HG02943 (cell line): ENCODE measurements around the gene ABLIM1.

Experiments used
- ATAC-seq: cut with Tn5 transposase; IDR thresholded peaks from one replicate; pipeline ENCODE4 v1.9.1; 2021; ENCODE audit warnings: mild to moderate bottlenecking, low read depth, moderate library complexity; ENCODE audit not compliant: unreplicated experiment

Gene ABLIM1

DNA sequence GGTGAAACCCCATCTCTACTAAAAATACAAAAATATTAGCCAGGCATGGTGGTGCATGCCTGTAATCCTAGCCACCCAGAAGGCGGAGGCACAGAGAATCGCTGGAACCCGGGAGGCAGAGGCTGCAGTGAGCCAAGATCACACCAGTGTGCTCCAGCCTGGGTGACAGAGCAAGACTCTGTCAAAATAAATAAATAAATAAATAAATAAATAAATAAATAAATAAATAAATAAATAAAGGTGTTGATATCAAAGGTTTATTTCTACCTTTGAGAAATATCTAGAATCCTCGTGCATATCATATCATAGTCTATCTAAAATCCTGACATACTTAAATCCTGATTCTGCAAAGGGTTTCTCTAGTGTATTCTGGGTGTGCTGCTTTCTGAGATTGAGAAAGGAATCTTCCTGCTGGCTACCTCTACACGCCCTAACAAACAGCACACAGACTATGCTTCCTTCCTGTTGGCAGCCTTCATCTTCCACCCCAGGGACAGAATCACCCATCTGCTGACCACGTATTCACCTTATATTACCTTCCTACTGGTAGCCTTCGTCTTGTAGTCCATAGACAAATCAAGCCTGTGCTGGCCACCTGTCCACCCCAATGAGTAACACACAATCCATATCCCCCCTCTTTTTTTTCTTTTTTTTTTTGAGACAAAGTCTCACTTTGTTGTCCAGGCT, 8.7 kb downstream of the ABLIM1 start:
- no peak for ATAC-seq

DNA sequence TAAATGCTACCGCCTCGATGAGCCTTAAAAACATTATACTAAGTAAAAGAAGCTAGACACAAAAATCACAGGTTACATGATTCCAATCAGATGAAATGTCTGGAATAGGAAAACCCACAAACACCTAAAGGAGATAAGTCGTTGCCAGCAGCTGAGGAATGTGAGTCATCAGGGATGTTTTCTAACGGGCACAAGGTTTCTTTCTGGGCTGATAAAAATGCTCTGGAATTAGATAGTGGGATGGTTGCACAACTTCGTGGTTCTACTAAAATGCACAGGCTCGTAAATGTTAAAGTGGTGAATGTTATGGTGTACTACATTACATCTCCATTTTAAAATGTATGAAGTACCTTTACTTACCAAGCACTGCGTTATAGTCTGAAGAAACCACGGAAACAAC, 9.7 kb downstream of the ABLIM1 start:
- ATAC-seq, result no peak

DNA sequence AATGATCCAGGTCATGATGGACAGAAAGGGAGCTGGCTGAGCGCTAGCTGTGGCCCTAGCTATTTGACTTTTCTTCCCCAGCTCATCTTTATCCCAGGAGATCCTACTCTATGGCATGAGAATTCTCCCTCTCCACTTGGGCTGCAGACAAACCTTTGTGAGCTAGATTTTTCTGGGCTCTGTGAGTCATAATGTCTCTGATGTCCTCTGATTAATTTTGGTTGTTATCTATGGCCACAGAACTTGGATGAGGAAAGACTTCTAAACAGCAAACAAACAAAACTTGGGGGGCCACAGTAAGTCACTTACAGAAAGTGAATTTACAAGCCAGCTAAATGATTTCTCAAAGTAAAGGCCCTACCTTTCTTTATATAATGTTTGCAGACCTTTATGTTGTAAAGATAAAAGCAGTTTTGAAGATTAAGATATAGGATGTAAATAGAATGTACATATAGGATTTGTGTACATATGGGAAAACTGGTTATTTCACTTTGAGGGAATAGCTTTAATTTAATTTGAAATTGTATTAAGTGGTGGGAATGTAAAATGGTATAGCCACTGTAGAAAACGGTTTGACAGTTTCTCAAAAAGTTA, 10.4 kb downstream of the ABLIM1 start:
- ATAC-seq, result no peak

- no peak for ATAC-seq
These were observed 11.6 kb downstream of the ABLIM1 start for GRCh38 chr10:114646426-114646825.

DNA sequence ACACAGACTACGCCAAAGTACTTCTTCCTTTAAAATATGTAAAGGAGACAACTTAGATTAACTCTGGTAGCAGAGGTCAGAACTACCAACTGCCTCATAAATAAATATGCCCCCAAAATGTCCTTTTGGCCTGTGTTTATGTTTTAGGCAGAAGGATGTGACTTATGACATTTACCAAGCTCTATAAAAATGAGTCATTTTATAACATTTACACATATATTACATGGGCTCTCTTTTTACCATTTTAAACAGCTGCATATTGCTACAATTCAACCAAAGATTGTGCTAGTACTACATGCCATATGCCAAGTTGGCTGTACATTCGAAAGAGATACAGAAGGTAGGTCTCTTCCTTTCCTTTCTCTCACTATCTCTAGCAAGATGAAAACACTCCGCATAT, 12.4 kb downstream of the ABLIM1 start:
- no peak for ATAC-seq

- ATAC-seq, result no peak
These were observed 14.9 kb downstream of the ABLIM1 start for GRCh38 chr10:114643158-114643557.

- no peak for ATAC-seq
These were observed 15.3 kb downstream of the ABLIM1 start for GRCh38 chr10:114642729-114643128.

DNA sequence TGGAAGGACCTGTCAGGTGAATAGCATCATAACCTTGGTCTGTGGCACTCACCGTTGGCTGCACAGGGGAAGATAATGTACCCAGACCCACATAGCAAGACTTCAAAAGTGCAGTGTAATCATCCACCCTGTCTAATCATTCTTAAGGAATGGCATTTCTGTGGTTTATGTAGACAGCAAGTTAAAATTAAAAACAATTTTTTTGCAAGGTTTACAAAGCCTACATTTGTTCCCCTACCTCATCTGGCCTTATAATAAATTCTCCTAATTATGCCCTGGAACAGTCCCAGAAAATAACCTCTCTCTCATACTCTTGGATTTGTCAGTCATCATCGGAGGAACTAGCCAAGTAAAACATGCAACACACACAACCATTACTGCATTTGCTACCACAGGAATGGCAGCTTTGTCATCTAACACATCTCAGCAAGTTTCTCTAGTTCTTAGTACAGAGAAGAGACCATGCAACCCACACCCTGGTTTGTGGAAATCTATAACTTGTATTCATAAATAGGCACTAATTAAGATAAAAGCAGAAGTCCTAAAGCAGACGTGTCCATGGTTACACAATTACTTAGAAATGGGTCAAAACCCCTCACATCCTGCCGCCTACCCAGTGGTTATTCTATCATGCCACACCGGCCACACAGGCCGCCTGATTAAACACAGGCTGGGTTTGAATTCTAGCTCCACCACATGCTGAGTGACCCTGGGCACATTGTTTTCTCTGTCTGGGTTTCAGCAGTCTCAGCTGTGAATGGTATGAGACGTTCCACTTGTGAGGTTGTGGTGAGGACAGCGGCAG, 19.1 kb downstream of the ABLIM1 start:
- no peak for ATAC-seq

DNA sequence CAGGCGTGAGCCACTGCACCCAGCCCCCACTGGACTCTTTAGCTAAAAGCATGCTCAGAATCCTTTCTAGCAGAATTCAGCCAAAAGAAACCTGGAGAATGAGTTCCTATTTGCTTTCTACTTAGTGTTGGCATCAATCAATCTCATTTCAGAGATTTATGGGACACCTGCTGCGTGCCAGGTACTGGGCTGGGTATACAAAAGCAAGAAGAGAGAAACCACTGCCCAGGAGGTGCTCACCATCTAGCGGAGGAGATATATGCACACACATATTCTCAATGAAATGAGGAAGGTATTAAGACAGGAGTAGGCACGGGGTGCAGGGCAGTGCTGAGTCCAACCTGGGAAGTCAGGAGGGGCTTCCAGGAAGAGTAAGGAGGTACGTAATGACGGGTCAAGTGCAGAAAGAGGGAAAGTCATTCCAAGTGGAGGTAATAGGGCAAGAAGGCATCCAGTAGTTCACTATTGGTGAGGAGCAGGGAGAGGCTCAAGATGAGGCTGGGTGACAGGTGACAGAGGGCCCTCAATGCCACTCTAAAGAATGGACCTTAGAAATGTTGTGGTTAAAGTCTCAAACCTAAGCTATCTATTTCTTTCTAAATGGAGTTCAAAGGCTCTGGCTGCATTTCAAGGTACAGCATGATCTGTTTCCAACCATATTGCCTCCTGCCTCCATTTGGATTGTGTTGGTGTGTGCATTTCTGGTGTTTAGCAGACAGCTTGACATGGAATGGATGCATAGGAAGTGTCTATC, 22.1 kb downstream of the ABLIM1 start:
- no peak for ATAC-seq

DNA sequence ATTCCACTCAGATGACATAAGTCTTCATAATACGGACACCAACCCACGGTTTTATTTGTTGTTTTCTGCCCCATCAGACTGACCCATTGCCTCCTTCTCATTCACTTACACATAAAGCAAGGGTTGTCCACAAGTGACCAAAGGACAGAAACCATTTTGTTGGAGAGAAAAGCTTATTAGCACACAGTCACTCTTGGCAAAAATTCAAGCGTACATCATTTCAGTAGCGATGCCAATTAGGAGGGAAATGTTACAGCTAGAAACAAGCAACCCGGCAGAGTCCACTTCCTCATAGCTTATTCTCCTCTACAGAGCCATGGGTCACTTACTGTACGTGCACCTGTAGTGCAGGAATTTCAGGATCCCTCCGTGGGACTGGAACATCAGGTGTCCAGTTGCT, 23.0 kb downstream of the ABLIM1 start:
- no peak for ATAC-seq

GRCh38 chr10:114634609-114634979, 23.5 kb downstream of the ABLIM1 start:
- ATAC-seq, result no peak

- no peak for ATAC-seq
These were observed 25.0 kb downstream of the ABLIM1 start for GRCh38 chr10:114632869-114633715.

DNA sequence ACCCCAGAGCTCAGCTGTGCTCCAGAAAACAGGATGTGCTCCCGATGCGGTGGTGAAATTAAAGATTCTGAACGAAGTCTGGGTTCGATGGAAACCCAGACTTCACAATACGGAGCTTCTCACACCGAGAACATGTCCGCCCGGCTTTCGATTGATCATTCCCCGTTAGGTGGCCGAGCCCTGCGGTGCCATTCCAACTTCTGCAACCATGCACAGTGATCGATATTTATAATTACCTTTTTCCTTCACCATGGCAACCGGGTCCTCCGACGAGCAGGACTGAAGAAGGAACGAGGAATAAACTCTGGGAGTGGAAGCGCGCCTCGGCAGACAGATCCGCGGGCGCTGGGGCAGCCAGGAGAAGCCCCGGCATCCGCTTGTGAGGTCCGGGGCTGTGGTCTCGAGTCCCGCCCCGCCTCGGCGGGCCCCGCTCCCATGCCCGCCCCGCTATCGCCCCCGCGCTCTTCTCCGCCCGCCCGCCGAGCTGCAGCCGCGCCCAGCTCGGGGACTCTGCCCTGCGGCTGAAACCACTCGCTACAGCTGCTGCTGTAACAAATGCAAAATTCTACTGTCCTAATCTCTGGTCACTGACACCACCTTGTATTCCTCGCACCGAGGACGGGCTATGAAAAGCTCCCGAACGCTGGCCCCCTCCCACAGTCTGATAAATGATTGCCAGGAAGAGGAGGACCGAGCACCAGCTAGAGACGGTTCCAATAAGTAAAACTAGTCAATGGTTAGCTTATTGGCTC, 26.2 kb downstream of the ABLIM1 start:
- ATAC-seq, result peak; percentile 68

DNA sequence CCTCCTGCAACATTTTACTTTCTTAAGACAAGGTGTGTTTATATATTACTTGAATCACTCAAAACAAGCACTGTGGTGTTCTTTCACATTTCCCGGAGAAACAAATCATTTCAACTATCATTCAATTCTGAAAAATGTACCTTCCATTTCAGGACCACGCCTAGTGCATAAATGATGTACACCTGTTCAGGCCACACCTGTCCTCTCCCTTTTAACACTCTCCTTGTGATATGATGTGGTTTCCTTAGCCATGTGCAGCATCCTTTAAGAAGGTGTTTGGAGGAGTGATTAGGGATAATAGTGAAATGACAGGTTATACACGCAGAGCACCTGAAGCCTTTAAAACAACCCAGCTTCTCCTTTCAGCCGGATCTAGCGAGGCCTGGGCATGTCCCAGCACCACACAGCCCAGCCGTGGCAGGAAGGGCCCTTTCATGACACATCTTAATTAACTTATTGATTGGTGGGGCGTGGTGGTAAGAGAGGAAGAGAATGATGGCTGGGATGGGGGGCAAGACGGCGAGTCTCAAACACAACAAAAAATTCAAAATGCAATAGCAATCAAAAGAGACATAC, 26.9 kb downstream of the ABLIM1 start:
- no peak for ATAC-seq

GRCh38 chr10:114629824-114630730, 28.0 kb downstream of the ABLIM1 start:
- no peak for ATAC-seq

DNA sequence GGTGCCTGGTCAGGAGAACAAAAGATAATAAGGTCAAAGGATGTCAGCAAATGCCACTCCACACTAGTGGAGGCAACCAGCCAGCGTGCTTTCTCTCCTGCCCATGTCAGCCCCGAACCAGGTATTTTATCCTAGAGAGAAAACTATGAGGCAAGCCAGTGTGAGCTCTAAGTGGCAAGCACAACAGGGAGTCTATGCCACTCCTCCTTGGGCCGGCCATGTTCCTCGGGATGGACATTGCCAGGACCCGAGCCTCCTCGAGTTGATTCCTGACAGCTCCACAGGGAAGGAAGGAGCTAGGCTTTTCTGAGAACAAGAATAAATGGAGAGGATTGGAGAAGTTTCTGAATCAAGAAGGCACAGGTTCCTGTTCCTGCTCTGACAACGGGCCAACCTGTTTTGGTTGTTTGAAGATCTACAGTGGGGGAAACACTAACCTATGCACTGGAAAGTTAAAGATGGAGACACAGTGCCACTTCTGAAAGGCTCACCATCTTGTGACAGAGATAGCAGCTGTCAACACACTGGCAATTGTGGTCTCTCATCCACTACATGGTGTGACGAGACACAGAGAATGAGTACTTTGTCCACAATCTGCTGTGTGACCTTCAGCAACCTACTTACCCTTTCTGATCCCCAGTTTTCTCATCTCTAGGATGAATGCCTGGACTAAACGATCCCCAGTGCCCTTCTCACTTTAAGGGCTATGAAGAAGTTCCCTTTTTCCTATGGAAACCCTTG, 28.8 kb downstream of the ABLIM1 start:
- ATAC-seq, result no peak

DNA sequence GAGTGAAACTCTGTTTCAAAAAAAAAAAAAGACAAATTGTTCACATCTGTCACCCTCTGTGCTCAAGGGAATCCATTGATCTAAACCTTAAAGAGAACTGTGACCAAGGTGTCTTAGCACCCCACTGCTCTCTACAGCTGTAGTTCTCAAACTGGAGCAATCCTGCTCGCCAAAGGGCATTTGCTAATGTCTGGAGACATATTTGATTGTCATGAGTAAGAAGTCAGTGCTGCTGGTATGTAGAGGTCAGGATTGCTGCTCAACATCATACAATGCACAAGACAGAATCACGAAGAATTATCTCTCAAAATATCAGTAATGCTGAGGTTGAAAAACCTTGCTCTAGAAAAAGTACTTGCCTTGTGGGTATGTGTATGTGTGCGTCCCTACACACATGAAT, 30.0 kb downstream of the ABLIM1 start:
- ATAC-seq, result no peak
